ENCODE results near the gene USP5.
A peak's percentile ranks its signal among the peaks of the same experiment; 100 is the strongest.
"Not testable (repeated sequence)": the region's sequence is repeated elsewhere in the genome, so short reads cannot be mapped to it uniquely, and the experiment has no call there.

USP5 gene

DNA sequence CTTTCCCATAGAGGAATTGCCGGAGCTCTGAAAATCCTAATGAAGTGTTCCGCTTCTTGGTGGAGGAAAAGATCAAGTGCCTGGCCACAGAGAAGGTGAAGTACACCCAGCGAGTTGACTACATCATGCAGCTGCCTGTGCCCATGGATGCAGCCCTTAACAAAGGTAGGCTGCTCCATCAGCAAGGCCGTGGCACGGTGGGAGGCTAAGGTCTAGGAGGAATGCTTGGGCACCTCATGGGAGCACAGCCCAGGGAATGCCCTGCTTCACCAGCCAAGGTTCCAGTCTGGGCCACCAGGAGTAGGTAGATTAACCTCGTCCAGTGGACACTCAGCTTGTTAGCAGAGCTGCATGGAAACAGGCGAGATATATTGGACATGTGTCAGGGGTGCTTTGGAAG, 9.0 kb downstream of the USP5 start:
- no peaks in the 10 kb centered on the region for H3K27me3 ChIP-seq (ENCODE audit: insufficient read depth, low read depth, severe bottlenecking)
- H3K9me3 ChIP-seq (ENCODE audit: severe bottlenecking), result no peaks in the 10 kb centered on the region
- no peak overlapping the region for H3K4me3 ChIP-seq (ENCODE audit: low read depth, low read length)
- H3K36me3 ChIP-seq, result peaks cover 97% of the 10 kb centered on the region
- no peak overlapping the region for H3K27ac ChIP-seq
- no peak for DNase-seq
- TF ChIP-seq, protein P1, sequence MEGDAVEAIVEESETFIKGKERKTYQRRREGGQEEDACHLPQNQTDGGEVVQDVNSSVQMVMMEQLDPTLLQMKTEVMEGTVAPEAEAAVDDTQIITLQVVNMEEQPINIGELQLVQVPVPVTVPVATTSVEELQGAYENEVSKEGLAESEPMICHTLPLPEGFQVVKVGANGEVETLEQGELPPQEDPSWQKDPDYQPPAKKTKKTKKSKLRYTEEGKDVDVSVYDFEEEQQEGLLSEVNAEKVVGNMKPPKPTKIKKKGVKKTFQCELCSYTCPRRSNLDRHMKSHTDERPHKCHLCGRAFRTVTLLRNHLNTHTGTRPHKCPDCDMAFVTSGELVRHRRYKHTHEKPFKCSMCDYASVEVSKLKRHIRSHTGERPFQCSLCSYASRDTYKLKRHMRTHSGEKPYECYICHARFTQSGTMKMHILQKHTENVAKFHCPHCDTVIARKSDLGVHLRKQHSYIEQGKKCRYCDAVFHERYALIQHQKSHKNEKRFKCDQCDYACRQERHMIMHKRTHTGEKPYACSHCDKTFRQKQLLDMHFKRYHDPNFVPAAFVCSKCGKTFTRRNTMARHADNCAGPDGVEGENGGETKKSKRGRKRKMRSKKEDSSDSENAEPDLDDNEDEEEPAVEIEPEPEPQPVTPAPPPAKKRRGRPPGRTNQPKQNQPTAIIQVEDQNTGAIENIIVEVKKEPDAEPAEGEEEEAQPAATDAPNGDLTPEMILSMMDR (IDR thresholded peaks at IDR 0.05; ENCODE audit: low read depth, low read length), result no peak

DNA sequence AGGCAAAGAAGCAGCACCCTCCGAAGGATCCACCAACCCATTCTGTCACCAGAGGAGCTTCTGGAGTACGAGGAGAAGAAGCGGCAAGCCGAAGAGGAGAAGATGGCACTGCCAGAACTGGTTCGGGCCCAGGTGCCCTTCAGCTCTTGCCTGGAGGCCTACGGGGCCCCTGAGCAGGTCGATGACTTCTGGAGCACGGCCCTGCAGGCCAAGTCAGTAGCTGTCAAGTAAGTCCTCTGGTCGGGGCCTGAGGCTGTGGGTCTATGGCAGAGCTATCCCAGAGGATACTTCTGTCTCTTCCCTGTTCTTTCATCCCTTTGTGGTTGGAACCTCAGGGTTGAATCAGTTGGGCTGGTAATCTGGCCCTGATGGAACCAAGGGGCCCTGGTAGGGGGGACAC, 9.4 kb downstream of the USP5 start:
- Histone ChIP-seq H3K9me3 (ENCODE audit: severe bottlenecking) (no peaks in the 10 kb centered on the region), H3K27me3 (ENCODE audit: insufficient read depth, low read depth, severe bottlenecking) (no peaks in the 10 kb centered on the region), H3K36me3 (peaks cover 94% of the 10 kb centered on the region), H3K27ac (no peak overlapping the region), H3K4me3 (ENCODE audit: low read depth, low read length) (no peak overlapping the region)
- DNase-seq, result no peak
- TF ChIP-seq, protein P1 (IDR thresholded peaks at IDR 0.05; ENCODE audit: low read depth, low read length), result no peak

DNA sequence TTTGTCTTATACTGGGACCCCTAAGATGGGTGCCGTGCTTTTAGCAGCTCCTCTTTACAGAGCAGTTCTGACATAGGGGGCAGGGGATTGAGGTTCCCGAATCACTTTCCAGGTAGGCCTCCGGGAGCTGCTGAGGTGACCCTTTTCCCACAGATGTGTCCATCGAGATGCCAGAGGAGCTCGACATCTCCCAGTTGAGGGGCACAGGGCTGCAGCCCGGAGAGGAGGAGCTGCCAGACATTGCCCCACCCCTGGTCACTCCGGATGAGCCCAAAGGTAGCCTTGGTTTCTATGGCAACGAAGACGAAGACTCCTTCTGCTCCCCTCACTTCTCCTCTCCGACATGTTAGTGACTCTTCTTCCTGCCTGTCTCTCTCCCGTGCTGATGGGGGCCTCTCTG, 11.1 kb downstream of the USP5 start:
- H3K27me3 ChIP-seq (ENCODE audit: insufficient read depth, low read depth, severe bottlenecking), result no peaks in the 10 kb centered on the region
- TF ChIP-seq, protein P1 (IDR thresholded peaks at IDR 0.05; ENCODE audit: low read depth, low read length), result no peak
- peaks cover 84% of the 10 kb centered on the region for H3K36me3 ChIP-seq
- DNase-seq, result no peak
- H3K9me3 ChIP-seq (ENCODE audit: severe bottlenecking), result no peaks in the 10 kb centered on the region
- no peak overlapping the region for H3K27ac ChIP-seq
- no peak overlapping the region for H3K4me3 ChIP-seq (ENCODE audit: low read depth, low read length)

DNA sequence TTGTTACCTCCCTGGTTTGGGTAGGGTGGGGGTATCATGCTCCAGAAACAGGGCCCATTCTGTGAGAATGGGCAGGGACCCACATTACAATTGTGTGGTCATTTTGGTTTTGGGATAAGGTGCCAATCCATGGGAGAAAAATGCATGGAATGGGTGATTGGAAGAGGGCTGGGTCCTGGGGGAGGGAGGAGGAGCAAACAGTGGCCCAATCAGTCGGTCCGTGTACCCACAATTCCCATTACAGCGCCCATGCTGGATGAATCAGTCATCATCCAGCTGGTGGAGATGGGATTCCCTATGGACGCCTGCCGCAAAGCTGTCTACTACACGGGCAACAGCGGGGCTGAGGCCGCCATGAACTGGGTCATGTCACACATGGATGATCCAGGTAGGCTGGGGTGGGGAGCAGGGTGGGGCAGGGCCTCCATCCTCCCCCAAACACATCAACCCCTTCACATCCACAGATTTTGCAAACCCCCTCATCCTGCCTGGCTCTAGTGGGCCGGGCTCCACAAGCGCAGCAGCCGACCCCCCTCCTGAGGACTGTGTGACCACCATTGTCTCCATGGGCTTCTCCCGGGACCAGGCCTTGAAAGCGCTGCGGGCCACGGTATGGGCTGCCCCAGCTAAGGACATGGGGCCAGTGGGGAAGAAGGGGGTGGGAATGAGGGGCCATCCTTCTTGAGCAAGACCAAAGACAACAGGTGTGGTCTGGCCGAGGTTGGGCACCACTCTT, 11.8 kb downstream of the USP5 start:
- Histone ChIP-seq H3K27me3 (ENCODE audit: insufficient read depth, low read depth, severe bottlenecking) (no peaks in the 10 kb centered on the region), H3K36me3 (peaks cover 84% of the 10 kb centered on the region), H3K27ac (no peak overlapping the region), H3K9me3 (ENCODE audit: severe bottlenecking) (no peaks in the 10 kb centered on the region), H3K4me3 (ENCODE audit: low read depth, low read length) (no peak overlapping the region)
- TF ChIP-seq, protein P1 (IDR thresholded peaks at IDR 0.05; ENCODE audit: low read depth, low read length), result no peak
- no peak for DNase-seq

DNA sequence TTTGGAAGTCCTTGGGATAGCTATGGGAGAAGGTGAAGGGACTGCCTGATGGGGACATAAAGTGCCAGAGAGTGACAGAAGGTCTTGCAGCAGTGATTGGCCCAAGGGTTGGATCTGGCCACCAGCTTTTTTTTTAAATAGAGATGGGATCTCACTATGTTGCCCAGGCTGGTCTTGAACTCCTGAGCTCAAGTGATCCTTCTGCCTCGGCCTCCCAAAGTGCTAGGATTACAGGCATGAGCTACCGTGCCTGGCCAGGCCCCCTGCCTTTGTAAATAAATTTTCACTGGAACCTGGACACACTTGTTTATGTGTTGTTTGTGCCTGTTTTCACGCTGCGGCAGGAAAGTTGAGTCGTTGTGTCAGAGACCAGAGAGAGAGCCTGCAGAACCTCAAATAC, 13.4 kb downstream of the USP5 start:
- peaks cover 85% of the 10 kb centered on the region for H3K36me3 ChIP-seq
- not testable (repeated sequence) for H3K27me3 ChIP-seq (ENCODE audit: insufficient read depth, low read depth, severe bottlenecking); DNase-seq; H3K9me3 ChIP-seq (ENCODE audit: severe bottlenecking); H3K4me3 ChIP-seq (ENCODE audit: low read depth, low read length); H3K27ac ChIP-seq

DNA sequence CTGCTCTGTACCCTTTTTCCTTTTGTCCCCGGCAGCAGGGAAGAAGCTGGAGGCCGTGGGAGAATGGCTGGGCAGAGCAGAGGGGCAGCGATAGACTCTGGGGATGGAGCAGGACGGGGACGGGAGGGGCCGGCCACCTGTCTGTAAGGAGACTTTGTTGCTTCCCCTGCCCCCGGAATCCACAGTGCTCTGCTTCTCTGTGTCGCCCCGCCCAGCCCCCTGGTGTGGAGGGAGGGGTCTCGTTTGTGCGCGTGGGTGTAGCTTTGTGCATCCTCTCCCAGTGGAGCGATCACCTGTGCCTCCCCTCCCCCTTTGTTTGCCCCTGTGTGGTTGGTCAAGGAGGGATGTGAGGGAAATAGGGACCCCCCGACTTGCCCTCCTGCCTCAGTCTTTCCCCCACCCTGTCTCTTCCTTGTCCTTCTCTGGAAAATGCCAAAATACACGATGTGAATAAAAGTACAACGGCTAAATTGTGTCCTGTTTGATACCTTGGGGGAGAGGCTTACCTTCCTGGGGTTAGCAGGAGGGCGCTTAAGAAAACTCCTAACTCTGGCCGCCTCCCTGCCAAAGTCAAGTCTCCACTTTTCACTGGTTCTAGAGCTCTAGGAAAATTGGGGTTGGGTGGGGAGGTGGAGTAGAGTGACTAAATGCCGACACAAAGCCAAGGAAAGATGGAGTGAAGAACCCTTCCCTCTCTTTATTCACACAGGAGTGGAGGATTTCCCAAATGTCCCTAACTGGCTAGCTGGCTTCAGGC, 14.4 kb downstream of the USP5 start:
- Histone ChIP-seq H3K27me3 (ENCODE audit: insufficient read depth, low read depth, severe bottlenecking) (no peaks in the 10 kb centered on the region), H3K36me3 (peaks cover 84% of the 10 kb centered on the region), H3K27ac (peak overlapping the region; percentile 97), H3K9me3 (ENCODE audit: severe bottlenecking) (no peaks in the 10 kb centered on the region), H3K4me3 (ENCODE audit: low read depth, low read length) (peak overlapping the region; percentile 44; the same call in 1 of the 2 replicates)
- DNase-seq, result peak; percentile 86
- TF ChIP-seq, protein P1 (IDR thresholded peaks at IDR 0.05; ENCODE audit: low read depth, low read length), result no peak
